MM.1S (cell line): ENCODE data around the gene CRYBA4.

ENCODE experiments used
- DNase-seq: peaks from one replicate; pipeline ENCODE4 v3.0.0-alpha.2; 2015
- H2AFZ ChIP-seq: fragments of 300-600 bp; sonication (generic); 2 replicates; pipeline ENCODE4 v1.6.0; 2016; ENCODE audit warnings: antibody characterized with exemption, low read length
- H3F3A ChIP-seq: fragments of 300-600 bp; sonication (generic); 2 replicates; pipeline ENCODE4 v1.6.1; 2016; ENCODE audit warnings: mild to moderate bottlenecking, antibody characterized with exemption, low read length, moderate library complexity, mixed read lengths; ENCODE audit not compliant: insufficient read depth
- H3K27ac ChIP-seq: fragments of 300-600 bp; sonication (generic); 2 replicates; pipeline ENCODE4 v1.5.1; 2016; ENCODE audit warnings: mild to moderate bottlenecking, low read length
- H3K27me3 ChIP-seq: fragments of 300-600 bp; sonication (generic); replicated peaks from 2 replicates; pipeline ENCODE4 v1.6.0; 2016; ENCODE audit warnings: low read length; ENCODE audit not compliant: insufficient read depth
- H3K36me3 ChIP-seq: fragments of 300-600 bp; sonication (generic); replicated peaks from 2 replicates; pipeline ENCODE4 v1.6.1; 2016; ENCODE audit warnings: mild to moderate bottlenecking, low read length, mixed read lengths; ENCODE audit not compliant: insufficient read depth
- H3K4me1 ChIP-seq: fragments of 300-600 bp; sonication (generic); 2 replicates; pipeline ENCODE4 v1.6.1; 2016; ENCODE audit warnings: low read length, mixed read lengths
- H3K4me2 ChIP-seq: fragments of 300-600 bp; sonication (generic); 2 replicates; pipeline ENCODE4 v1.6.0; 2016; ENCODE audit warnings: low read depth, low read length
- H3K4me3 ChIP-seq: fragments of 300-600 bp; sonication (generic); 2 replicates; pipeline ENCODE4 v1.5.1; 2016; ENCODE audit warnings: low read length, mixed read lengths
- H3K79me2 ChIP-seq: fragments of 300-600 bp; sonication (generic); 2 replicates; pipeline ENCODE4 v1.6.1; 2016; ENCODE audit warnings: mixed run types, low read length, mixed read lengths
- H3K9ac ChIP-seq: fragments of 300-600 bp; sonication (generic); 2 replicates; pipeline ENCODE4 v1.6.1; 2016; ENCODE audit warnings: low read length, mixed read lengths
- H3K9me2 ChIP-seq: fragments of 300-600 bp; sonication (generic); replicated peaks from 2 replicates; pipeline ENCODE4 v1.6.1; 2016; ENCODE audit warnings: mild to moderate bottlenecking, low read length, mixed read lengths; ENCODE audit not compliant: insufficient read depth
- H3K9me3 ChIP-seq: fragments of 300-600 bp; sonication (generic); replicated peaks from 2 replicates; pipeline ENCODE4 v1.6.1; 2016; ENCODE audit warnings: mild to moderate bottlenecking, low read length, mixed read lengths; ENCODE audit not compliant: insufficient read depth
- H4K20me1 ChIP-seq: fragments of 300-600 bp; sonication (generic); 2 replicates; pipeline ENCODE4 v1.6.1; 2016; ENCODE audit warnings: mild to moderate bottlenecking, low read length, moderate library complexity, mixed read lengths; ENCODE audit not compliant: insufficient read depth
- EZH2 ChIP-seq: fragments of 300-600 bp; sonication (generic); optimal IDR thresholded peaks from 2 replicates; pipeline ENCODE3; 2017; ENCODE audit warnings: low read depth, mild to moderate bottlenecking, antibody characterized with exemption, low read length, mixed read lengths
- EZH2phosphoT487 ChIP-seq: fragments of 300-600 bp; sonication (generic); IDR thresholded peaks from 2 replicates; pipeline ENCODE4 v1.6.1; 2018; ENCODE audit warnings: antibody characterized with exemption, low read length
- TF ChIP-seq, protein P1 (sequence below): fragments of 300-600 bp; sonication (generic); IDR thresholded peaks from 2 replicates; pipeline ENCODE4 v1.5.1; 2016; ENCODE audit warnings: antibody characterized with exemption, low read length, mixed read lengths

Gene CRYBA4

DNA sequence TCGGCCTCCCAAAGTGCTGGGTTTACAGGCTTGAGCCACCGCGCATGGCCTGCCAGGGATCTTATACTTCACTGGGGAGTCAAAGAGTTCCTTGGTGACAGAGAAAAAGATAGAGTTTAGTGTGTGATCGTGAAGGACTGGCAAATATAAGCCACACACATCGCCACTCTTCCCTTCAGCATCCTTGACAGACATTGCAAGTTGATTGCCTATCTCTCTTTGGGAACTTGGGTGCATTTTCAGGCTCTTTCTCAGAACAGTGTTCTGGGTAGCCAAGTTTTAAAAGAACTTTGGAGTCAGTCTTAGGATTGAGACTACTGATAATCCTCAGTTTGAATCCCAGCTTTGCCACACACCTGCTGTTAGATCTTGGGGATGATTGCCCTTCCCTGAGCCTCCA lies 55.5 kb downstream of the CRYBA4 start:
- Histone ChIP-seq H3K36me3 (no peaks in the 10 kb centered on the region), H3K9ac (no peak overlapping the region), H3K9me2 (no peaks in the 10 kb centered on the region), H3F3A (peaks cover 25% of the 10 kb centered on the region), H2AFZ (no peak overlapping the region), H3K27me3 (no peaks in the 10 kb centered on the region), H3K9me3 (no peaks in the 10 kb centered on the region), H3K4me1 (peaks cover 20% of the 10 kb centered on the region), H3K4me3 (no peak overlapping the region), H3K79me2 (peaks cover 52% of the 10 kb centered on the region), H3K27ac (no peak overlapping the region), H3K4me2 (no peak overlapping the region), H4K20me1 (0 out of 2 replicates have a peak, but pooled peaks cover 3% of the 10 kb centered on the region)
- TF ChIP-seq, protein P1, sequence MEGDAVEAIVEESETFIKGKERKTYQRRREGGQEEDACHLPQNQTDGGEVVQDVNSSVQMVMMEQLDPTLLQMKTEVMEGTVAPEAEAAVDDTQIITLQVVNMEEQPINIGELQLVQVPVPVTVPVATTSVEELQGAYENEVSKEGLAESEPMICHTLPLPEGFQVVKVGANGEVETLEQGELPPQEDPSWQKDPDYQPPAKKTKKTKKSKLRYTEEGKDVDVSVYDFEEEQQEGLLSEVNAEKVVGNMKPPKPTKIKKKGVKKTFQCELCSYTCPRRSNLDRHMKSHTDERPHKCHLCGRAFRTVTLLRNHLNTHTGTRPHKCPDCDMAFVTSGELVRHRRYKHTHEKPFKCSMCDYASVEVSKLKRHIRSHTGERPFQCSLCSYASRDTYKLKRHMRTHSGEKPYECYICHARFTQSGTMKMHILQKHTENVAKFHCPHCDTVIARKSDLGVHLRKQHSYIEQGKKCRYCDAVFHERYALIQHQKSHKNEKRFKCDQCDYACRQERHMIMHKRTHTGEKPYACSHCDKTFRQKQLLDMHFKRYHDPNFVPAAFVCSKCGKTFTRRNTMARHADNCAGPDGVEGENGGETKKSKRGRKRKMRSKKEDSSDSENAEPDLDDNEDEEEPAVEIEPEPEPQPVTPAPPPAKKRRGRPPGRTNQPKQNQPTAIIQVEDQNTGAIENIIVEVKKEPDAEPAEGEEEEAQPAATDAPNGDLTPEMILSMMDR: no peak
- no peak for TF ChIP-seq EZH2
- no peak for TF ChIP-seq EZH2phosphoT487
- DNase-seq: no peak

DNA sequence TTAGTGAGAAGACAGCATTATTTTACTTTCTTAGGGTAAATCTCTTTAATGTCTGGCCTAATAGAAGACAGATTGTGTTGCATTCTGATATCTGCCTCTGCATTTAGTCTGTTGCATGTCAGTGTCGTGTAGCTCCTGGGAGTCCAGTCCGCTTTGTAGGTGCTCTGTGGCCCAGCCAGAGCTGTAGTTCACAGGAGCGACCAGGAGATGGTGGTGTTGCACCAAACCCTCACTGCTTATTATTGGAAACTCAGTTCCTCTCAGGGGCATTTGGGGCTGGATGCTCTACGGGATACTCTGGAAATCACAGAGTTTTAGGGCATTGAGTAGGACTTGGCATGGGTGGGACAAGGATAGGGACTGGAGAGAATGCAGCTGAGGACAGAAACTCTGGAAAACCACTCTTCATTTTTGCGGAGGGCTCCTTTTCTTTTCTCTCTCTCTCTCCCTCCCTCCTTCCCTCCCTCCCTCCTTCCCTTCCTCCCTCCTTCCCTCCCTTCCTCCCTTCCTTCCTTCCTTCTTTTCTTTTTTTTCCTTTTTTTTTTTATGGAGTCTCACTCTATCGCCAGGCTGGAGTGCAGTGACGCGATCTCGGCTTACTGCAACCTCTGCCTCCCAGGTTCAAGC lies 57.4 kb downstream of the CRYBA4 start:
- no peak overlapping the region for H3K4me3 ChIP-seq
- peak; percentile 70 for DNase-seq
- no peak for TF ChIP-seq EZH2phosphoT487
- TF ChIP-seq, protein P1: peak; percentile 98

More for the DNA sequence above, 57.4 kb downstream of the CRYBA4 start:
- H4K20me1 ChIP-seq: 0 out of 2 replicates have a peak, but pooled peaks cover 3% of the 10 kb centered on the region
- H3K9me2 ChIP-seq: no peaks in the 10 kb centered on the region
- no peak overlapping the region for H3K9ac ChIP-seq
- no peak overlapping the region for H2AFZ ChIP-seq
- no peaks in the 10 kb centered on the region for H3K36me3 ChIP-seq
- H3K9me3 ChIP-seq: no peaks in the 10 kb centered on the region
- H3F3A ChIP-seq: peaks cover 7% of the 10 kb centered on the region
- H3K4me1 ChIP-seq: peaks cover 12% of the 10 kb centered on the region
- no peaks in the 10 kb centered on the region for H3K27me3 ChIP-seq
- H3K27ac ChIP-seq: no peak overlapping the region
- H3K79me2 ChIP-seq: peaks cover 48% of the 10 kb centered on the region
- H3K4me2 ChIP-seq: no peak overlapping the region
